GM21529 (cell line): ENCODE measurements around the gene DCAF5.
"Not testable (repeated sequence)": the region's sequence is repeated elsewhere in the genome, so short reads cannot be mapped to it uniquely, and the experiment has no call there.

Experiments
- ATAC-seq: cut with Tn5 transposase; IDR thresholded peaks from one replicate; pipeline ENCODE4 v1.9.1; 2021; ENCODE audit not compliant: unreplicated experiment

The DCAF5 gene

DNA sequence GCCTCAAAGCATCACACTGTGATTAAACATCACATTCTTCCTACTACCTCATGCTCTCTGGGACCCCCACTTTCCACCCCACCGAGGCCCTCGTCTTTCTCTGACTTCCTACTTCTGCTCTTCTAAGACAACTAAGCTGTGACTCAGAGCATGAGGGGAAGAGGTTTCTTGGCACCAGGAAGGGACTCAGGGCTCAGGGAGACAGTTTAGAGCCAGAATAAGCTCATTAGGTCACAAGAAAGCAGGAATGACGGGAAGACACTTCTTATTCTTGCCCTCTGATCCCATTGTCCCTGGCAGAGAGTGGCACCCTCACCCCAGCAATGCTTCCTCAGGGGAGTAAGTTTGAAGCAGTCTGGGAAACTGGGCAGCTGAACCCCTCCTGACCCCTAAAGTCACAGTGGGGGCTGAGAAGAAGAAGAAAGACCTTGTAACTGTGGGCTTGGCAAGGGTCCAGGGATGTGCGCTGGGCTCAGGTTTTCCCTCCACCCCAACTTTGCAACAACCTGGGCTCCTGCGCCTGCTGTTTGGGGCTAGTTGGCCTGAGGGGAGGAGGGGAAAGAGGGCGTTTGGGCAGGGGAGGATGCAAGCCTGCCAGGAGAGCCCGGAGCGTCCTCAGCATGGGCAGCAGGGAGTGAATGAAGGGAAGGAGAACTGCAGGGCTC lies 109.2 kb downstream of the DCAF5 start:
- no peak for ATAC-seq

DNA sequence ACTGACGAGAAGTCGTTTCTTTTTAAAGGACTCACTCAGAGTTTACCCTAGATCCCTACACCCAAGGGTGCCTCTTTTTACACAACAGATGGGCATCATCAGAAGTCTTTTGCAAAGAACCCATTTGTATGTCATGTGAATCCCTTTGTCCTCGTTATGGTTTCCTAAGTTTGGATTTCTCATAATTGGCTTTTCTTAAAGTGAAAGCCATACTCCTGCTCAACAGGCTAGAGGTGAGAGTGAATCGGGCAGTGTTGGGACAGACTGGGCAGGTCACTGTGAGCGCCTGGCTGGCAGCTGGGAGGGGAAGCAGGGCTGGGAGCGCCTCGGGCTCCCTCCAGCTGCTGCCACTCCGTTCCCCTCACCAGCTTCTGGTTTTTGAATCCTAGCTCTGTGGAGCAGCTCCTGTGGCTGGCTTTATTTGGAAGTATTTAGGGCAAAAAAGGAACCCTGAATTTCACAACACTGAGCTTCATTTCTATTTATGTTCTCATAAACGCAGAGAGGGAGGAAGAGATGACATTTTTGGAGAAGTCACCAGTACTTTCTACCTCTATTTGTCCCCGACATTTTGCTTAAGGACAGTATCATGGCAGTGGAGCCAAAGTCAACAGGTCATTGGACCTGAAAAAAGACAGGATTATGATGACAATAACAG lies 110.0 kb downstream of the DCAF5 start:
- no peak for ATAC-seq

DNA sequence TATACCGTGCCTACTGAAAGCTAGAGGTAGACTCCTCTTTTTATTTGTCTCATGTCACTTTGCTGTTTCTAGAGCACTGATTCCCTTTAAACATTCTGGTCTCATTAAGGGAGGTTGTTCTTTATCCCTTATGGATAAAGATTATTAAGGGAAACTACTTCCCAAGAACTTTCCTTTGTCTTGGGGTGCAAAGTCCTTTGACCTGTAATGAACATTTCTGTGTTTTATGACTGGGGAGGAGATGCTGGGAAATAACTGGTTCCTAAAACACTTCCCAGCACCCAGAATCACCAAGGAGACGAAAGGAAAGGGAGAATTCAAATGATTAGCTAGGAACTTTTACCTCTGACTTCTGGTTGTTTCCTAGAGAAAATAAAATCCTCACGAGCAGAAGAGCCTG lies 110.6 kb downstream of the DCAF5 start:
- no peak for ATAC-seq

DNA sequence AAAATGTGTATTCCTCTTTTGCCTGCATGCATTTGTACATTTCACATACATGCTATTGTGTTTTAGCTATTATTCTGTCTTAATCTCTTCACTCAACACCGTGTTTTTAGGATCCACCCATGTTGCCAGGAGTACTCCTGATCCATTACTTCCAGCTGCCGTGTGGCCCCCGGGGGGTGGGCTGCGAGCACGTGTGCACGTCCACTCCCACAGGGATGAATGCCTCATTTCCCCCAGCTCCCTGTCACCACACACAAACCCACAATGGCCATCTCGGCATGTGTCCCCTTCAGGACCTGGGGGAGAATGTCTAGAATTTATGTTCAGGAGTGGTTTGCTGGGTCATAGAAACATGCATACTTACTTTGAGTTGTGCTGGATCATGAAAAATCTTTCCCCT lies 111.1 kb downstream of the DCAF5 start:
- no peak for ATAC-seq

DNA sequence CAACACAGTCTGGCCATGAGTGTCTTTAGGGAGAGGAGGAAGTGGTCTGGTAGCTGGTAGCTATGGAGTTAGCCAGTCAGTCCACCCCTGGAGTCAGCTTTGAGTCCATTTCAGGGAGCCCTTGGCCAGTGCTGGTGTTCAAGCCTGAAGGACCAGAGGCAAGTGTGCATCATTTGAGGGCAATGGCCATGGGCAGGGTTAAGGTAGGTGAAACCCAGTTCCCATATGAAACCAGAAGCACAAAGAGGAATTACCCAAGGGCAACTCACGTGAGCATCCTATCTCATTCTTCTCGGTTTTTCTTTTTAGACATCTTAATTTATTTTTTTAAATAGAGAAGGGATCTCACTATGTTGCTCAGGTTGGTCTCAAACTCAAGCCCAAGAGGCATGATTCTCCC lies 112.6 kb downstream of the DCAF5 start:
- no peak for ATAC-seq

DNA sequence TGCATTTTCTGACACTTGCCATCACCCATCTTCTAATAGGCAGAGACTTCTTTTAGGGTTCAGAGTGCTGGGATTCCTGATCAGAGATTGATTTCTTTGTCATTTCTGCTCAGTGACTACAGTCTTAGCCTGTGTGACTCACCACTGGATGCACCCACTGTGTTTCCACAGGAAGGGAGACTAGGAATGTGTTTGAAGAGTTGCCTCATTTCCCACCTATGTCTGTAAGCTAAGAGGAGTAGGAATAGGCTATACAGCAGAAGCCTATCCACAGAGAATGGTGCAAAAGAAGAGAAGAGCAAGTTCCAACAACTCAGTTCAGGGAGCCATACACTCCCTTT lies 113.7 kb downstream of the DCAF5 start:
- ATAC-seq, result no peak

DNA sequence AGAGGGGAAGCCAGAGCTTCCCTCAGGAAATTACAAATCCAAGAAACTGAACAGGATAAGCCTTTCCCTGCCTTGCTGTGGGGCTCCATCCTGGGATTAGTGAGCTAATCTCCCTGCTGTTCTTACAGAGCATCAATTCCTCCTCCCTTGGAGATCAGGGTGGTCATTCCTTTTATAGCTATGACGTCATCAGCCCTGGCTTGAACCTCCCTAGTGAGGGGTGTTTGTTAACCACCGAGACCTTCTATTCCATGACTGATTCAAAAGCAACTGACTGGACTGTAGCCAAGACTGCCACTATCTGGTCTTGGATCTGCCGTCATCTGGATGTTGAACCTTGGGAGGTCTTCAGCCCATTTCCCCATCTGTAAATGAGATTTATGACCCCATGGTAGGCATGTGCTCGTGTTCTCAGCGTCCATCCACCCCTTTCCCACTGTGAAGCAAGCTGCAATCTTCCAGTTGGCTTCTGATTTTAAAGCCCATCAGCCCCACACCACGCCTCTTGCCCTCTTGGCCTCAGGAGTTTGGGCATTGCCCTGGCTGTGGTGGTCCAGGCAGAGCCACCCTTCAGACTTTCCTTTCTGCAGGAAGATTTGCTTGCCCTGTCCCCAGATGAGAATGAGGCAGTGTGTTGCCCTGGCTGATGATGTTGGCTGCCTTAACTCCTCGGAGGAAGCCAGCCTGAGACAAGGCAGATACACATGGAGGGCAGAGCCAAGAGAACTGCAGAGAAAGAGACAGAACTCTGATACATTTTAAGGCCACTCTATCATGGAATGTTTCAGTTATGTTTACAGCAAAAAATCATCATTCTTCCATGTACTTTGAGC lies 114.2 kb downstream of the DCAF5 start:
- ATAC-seq, result no peak

DNA sequence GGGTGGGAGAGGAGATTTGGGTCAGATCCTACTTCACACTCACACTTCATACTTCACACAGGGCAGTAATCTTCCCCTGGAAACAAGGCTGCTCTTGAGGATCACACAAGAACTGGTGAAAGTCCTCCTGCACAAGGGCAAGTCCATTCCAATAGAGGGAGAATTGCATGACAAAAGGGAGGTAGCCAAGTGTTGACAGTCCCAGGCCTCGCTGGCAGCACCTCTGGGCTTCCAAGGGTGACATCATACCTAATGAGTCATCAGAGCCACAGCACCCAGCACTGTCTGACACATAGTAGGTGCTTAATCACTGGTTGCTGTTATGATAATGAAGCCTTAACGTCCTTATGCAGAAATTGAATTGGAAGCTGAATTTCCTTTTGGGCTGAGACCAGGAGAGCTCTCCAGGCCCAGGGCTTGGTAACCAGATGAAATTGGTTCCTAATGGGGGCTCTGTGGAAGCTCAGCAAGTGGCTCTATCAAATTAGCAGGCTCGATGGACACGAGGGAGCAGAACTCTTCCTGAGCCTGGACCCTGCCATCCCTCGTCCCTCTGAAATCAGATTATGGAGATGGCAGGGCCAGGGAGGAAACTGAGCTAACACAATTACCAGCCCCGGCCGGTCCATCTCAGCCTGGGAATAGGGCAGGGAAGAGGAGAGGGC lies 115.0 kb downstream of the DCAF5 start:
- no peak for ATAC-seq

DNA sequence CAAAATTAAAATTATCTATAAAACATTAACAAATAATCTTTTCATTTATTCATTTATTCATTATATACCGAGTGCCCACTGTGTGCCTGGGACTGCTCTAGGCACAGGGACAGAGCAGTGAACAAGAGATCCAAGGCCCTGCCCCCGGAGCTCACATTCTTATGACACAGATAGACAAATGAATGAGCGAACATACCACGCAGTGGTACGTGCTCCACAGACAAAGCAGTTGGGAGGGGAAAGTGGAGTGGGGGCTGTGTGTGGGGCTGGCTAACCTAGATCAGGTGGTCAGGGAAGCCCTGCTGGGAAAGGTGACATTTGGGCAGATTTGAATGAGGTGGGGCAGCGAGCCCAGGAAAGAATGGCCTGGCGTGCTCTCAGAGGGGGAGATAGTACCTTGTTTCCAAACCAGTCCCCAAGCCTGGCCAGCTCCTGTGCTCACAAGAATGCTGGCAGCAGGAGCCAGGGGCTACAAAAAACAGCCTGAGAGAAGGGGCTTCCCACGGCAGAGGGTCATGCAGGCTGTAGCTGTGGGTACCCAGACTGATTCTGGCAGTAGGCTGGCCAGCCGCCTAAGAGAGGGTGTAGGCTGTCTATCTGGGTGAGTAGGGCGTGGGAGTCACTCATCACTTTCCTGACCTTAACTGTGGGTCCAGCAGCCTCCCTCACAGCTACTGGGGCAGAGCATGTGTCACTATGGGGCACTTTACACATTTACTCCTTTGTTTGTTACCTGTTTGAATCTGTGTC lies 116.0 kb downstream of the DCAF5 start:
- no peak for ATAC-seq

DNA sequence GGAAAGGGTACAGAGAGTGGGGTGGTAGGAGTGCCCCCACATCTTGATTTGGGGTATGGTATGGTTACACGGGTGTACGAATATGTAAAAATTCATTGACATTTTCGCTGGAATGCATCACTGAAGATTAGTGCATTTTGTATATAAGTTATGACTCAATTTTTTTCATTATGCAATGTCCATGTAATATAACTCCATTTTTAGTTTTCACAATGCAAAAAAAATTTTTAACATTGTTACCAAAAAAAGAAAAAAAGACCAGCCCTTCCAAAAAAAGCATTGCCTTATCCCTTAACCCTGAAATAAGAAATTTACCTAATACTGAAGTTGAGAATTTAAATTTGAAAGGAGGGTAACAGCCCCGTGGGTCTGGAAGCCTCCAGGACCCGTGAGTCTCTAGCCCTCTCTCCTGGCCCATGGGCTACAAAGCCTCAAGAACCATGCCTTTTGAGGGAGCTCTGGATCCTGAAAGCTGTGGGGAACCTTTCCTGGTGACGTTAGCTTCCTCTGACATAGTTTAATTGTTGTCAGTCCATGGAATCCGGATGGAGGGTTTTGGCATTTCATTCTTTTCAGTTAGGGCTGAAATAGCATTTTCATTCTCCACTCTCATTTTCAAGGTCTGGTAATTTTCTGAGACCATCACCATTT lies 118.2 kb downstream of the DCAF5 start:
- no peak for ATAC-seq

DNA sequence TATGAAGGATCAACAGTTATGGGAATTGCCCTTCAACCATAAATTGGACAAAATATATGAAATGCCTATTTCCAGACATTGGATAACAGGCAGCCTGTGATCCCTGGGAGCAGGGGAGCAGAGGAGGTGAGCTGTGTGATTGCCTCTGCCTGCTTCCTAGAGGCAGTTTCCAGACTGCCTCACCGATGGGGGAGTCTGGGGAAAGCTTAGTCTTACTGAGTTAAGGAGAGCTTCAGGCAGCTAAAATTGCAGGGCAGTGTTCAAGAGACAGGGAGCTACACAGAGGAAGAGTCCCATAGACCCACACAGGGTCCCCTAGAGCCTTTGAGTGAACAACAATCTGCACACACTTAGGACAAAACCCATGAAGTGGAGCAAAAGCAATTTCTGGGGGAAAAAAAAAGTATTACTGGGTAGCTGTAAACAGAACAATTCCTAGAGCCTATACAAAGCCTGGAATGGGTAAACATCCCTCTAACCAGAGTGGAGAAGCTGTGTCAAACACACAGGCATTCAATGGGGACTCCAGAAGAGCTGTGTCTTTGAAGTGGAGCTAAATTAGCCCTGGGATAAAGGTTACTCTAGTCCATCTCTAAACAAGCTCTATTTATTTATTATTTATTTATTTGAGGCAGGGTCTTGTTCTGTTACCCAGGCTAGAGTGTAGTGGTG lies 125.5 kb downstream of the DCAF5 start:
- ATAC-seq, result no peak

DNA sequence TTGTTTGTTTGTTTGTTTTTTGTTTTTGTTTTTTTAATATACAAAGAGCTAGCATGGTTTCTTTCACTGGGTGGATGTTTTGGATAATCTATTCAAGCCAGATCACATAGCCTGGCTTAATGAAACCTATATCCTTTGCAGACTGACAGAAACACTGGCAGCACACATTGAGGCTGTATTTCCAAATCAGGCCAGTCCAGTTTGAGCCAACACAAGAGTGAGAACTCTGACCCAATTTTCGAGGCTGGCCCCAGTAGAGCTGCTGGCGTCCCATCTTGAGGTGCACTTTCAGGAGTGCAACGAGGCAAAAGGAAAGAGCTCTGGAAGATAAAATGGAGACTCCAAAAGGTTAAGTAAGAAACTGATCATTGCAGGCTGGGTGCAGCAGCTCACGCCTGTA lies 129.9 kb downstream of the DCAF5 start:
- no peak for ATAC-seq

DNA sequence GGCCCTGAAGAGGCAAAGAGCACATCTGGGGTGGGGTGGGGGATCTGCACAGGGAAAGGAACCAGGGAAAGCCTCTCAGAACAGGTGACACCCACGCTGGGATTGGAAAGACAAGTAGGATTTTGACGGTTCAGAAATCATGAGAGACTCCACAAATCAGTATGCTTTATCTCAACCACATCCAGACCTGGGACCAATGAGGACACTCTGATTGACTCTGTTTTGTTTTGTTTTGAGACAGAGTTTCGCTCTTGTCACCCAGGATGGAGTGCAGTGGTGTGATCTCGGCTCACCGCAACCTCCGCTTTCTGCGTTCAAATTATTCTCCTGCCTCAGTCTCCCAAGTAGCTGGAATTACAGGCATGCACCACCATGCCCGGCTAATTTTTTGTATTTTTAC lies 130.8 kb downstream of the DCAF5 start:
- not testable (repeated sequence) for ATAC-seq

DNA sequence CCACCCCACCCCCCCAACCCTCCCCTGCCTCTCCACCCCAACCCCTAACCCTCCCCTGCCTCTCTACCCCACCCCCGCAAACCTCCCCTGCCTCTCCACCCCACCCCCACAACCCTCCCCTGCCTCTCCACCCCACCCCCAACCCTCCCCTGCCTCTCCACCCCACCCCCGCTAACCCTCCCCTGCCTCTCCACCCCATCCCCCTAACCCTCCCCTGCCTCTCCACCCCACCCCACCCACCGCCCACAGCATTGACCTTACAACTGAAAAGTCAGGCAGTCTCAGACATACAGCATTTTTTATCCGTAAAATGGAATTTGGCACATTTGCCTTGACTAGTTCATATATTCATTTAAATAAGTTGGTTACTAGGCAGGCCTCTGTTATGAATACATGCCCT lies 135.2 kb downstream of the DCAF5 start:
- ATAC-seq, result no peak

DNA sequence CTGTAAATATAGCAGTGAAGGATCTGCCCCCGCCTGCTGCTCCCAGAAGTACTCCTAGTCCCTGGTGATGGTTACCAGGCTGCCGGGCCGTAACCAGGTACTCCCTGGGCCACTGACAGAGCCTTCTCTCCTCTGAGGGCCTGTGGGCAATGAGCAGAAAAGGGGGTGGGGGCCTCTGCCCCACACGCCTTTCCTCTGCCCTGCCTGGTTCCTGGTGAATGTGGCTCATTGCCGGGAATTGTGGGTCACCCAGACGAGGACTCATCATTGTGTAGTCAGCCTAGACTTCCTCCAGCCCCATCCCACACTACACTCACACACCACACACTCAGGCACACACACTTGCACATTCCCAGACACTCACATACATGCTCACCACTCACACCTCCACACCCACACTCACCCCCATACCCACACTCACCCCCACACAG lies 138.1 kb downstream of the DCAF5 start:
- ATAC-seq, result no peak

DNA sequence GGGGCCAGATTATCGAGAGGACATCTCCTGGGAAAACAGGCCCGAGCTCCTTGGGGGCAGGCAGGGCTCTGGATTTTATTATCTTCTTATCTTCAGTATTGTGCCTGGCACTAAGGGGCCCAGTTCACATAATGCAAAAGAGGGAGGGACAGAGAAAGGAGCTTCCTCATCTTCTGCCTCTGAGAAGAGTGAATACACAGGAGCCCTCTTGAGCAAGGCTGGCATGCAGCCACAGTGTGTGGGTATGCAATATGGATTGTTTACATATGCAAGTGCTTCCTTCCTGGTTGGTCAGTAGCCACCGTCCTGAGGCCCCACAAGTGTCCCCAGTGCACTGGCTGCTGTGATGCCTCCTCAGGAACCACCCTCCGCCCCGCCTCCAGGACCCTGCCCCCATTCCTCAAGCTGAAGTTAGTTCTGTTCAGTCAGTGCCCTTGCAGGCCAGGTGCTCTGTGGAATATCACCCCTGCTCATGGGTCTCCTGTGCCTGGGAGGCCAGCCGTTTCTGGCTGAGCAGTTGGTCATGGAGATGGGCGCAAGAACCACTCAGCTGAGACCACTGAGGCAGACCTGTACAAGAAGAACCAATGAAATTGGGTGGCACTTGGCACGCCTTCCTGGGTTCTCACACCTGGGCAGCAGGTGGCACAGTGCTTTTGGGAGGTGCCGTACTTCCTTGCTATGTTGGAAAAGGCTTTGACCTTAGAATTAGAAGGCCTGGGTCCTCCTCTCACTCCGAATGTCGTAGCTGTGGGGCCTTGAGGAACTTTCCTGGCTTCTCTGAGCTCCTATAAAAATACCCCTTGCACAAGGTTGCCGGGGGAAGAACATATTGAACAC lies 138.8 kb downstream of the DCAF5 start:
- no peak for ATAC-seq

DNA sequence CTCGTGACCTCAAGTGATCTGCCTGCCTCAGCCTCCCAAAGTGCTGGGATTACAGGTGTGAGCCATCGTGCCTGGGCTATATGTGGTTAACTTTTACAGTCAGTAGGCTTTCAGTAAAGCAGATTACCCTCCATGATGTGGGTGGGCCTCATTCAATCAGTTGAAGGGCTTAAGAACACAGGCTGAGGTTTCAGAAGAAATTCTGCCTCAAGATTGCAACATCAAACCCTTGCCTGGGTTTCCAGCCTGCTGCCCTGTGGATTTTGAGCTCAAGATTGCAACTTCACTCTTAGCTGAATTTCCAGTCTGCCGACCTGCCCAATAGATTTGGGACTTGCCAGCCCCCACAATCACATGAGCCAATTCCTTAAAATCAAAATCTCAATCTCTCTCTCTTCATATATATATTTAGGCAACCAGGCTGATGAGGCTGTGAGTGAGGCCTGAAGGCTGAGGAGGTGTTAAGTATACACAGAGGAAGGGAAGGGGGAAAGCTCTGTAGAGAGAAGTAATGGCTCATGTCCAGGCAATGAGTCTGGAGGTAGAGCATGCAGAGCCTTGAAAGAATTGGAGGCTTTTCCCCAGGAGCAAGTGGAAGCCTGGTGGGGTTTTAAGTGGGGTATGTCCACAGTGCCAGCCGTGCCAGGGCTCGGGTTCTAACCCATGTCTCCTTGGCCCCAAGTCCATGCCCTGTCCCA lies 140.5 kb downstream of the DCAF5 start:
- ATAC-seq, result no peak

DNA sequence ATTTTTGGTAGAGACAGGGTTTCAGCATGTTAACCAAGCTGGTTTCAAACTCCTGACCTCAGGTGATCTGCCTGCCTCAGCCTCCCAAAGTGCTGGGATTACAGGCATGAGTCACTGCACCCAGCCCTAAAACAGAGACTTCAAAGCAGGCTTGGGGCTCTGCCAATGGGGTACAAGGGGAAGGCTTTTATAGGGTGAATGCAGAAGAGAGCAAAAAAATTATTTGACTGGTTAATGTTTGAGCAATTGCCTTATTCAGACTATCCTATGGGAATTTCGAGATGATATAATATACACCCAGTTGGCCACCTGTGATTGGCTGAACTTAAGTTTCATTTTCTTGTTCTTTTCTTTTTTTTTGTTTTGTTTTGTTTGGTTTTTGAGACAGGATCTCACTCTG lies 142.3 kb downstream of the DCAF5 start:
- ATAC-seq, result no peak
